HG02970 (cell line): Measurements from ENCODE around the gene NF2.
"Not testable (repeated sequence)": the region's sequence is repeated elsewhere in the genome, so short reads cannot be mapped to it uniquely, and the experiment has no call there.

ENCODE experiments used
- ATAC-seq: cut with Tn5 transposase; IDR thresholded peaks from one replicate; pipeline ENCODE4 v1.9.1; 2021; ENCODE audit warnings: mild to moderate bottlenecking, moderate library complexity, moderate number of reproducible peaks; ENCODE audit not compliant: unreplicated experiment, low FRiP score

The NF2 gene

GRCh38 chr22:29594447-29594846 is 9.0 kb upstream of the NF2 start:
- not testable (repeated sequence) for ATAC-seq

GRCh38 chr22:29596408-29596807 is 7.0 kb upstream of the NF2 start:
- no peak for ATAC-seq

GRCh38 chr22:29597871-29598683 is 5.4 kb upstream of the NF2 start:
- ATAC-seq: not testable (repeated sequence)

GRCh38 chr22:29598684-29599020 is 4.8 kb upstream of the NF2 start:
- ATAC-seq: no peak

- no peak for ATAC-seq
Measured at GRCh38 chr22:29604076-29604360, 585 bp downstream of the NF2 start.

- no peak for ATAC-seq
Measured at GRCh38 chr22:29605527-29605850, 2.1 kb downstream of the NF2 start.

- no peak for ATAC-seq
Measured at GRCh38 chr22:29606320-29606719, 2.9 kb downstream of the NF2 start.

GRCh38 chr22:29607426-29607825 is 4.0 kb downstream of the NF2 start:
- ATAC-seq: no peak

GRCh38 chr22:29609139-29609538 is 5.7 kb downstream of the NF2 start:
- ATAC-seq: no peak

GRCh38 chr22:29610780-29611179 is 7.3 kb downstream of the NF2 start:
- no peak for ATAC-seq

- ATAC-seq: no peak
Measured at GRCh38 chr22:29615705-29616327, 12.4 kb downstream of the NF2 start.

- no peak for ATAC-seq
Measured at GRCh38 chr22:29617922-29618629, 14.6 kb downstream of the NF2 start.

GRCh38 chr22:29621761-29622526 is 18.5 kb downstream of the NF2 start:
- no peak for ATAC-seq

- ATAC-seq: no peak
Measured at GRCh38 chr22:29623059-29623458, 19.6 kb downstream of the NF2 start.

GRCh38 chr22:29623553-29624169 is 20.2 kb downstream of the NF2 start:
- ATAC-seq: no peak

GRCh38 chr22:29625090-29625825 is 21.8 kb downstream of the NF2 start:
- no peak for ATAC-seq

- no peak for ATAC-seq
Measured at GRCh38 chr22:29626497-29627195, 23.2 kb downstream of the NF2 start.

- no peak for ATAC-seq
Measured at GRCh38 chr22:29627196-29627535, 23.7 kb downstream of the NF2 start.

GRCh38 chr22:29628996-29629902 is 25.8 kb downstream of the NF2 start:
- no peak for ATAC-seq
